H1 (cell line): ENCODE results near the gene MEGF11. TPM values are rescaled to one million over a fixed set of nuclear protein-coding genes. Genes with fewer than 3 reads are reported as not detected.

Source experiments
- CTCF ChIA-PET: fragments of 300-600 bp; sonication (Branson Sonifier 250); formaldehyde crosslinking; loops from one replicate; lab custom pipeline; 2021; ENCODE audit not compliant: partially characterized antibody; lab: Charles Lee
- POLR2A ChIA-PET: fragments of 300-600 bp; sonication (Branson Sonifier 250); formaldehyde crosslinking; loops from one replicate; lab custom pipeline; 2021; ENCODE audit warnings: inconsistent platforms; ENCODE audit not compliant: partially characterized antibody; lab: Charles Lee
- DNase-seq, 2 experiments: peaks; one replicate each; pipeline versions ENCODE4 v3.0.0 to v3.0.0-alpha.2; 2010 to 2022; ENCODE audit warnings: low spot score in 2 of 2, low read depth in 1 of 2, mixed read lengths in 1 of 2
- FAIRE-seq: peaks from 2 replicates; lab custom pipeline; 2011; peaks lifted over from hg19 to GRCh38; lab: Jason Lieb, UNC
- H2AFZ ChIP-seq: 2 replicates; pipeline ENCODE4 v1.8.1; 2012; ENCODE audit warnings: low read length, inconsistent platforms
- H2AK5ac ChIP-seq: 2 replicates; pipeline ENCODE4 v1.6.1; 2013; ENCODE audit warnings: low read depth, low read length
- H2BK120ac ChIP-seq: replicated peaks from 2 replicates; pipeline ENCODE3; 2013; ENCODE audit warnings: low read depth, low read length, inconsistent platforms
- H2BK12ac ChIP-seq: 2 replicates; pipeline ENCODE4 v1.6.1; 2013; ENCODE audit warnings: low read depth, low read length
- H2BK15ac ChIP-seq: 2 replicates; pipeline ENCODE4 v1.6.1; 2013; ENCODE audit warnings: low read length
- H2BK20ac ChIP-seq: 2 replicates; pipeline ENCODE4 v1.6.1; 2013; ENCODE audit warnings: low read length
- H2BK5ac ChIP-seq: 2 replicates; pipeline ENCODE4 v1.6.1; 2013; ENCODE audit warnings: low read depth, low read length
- H3K14ac ChIP-seq: 2 replicates; pipeline ENCODE4 v1.6.1; 2013; ENCODE audit warnings: inconsistent platforms; ENCODE audit not compliant: insufficient read length
- H3K18ac ChIP-seq: 2 replicates; pipeline ENCODE4 v1.6.1; 2013; ENCODE audit warnings: low read length; ENCODE audit errors: extremely low read depth
- H3K23ac ChIP-seq: 2 replicates; pipeline ENCODE4 v1.6.1; 2013; ENCODE audit warnings: inconsistent platforms; ENCODE audit not compliant: insufficient read length
- H3K23me2 ChIP-seq: 2 replicates; pipeline ENCODE4 v1.6.1; 2013; ENCODE audit warnings: low read depth, low read length
- H3K27ac ChIP-seq: 2 replicates; pipeline ENCODE4 v1.6.1; 2011; ENCODE audit warnings: low read depth, low read length, inconsistent platforms
- H3K27me3 ChIP-seq, 4 experiments: replicated peaks in 1 of 4; 1 replicate in 1 of 4; 2 replicates in 3 of 4; pipeline versions ENCODE4 v1.6.1 to v1.8.1; 2011 to 2013; ENCODE audit warnings: low read length in 3 of 4, mild to moderate bottlenecking in 3 of 4, inconsistent platforms in 2 of 4, mixed read lengths in 2 of 4, moderate library complexity in 1 of 4; ENCODE audit not compliant: control insufficient read depth in 3 of 4, insufficient read depth in 3 of 4; ENCODE audit errors: extremely low read depth in 1 of 4
- H3K36me3 ChIP-seq, 4 experiments: 2 replicates each; pipeline versions ENCODE4 v1.6.1 to v1.8.1; 2011 to 2013; ENCODE audit warnings: mild to moderate bottlenecking in 4 of 4, low read length in 3 of 4, moderate library complexity in 2 of 4, control low read depth in 1 of 4, inconsistent platforms in 1 of 4; ENCODE audit not compliant: insufficient read depth in 4 of 4, control insufficient read depth in 2 of 4
- H3K4ac ChIP-seq: replicated peaks from 2 replicates; pipeline ENCODE3; 2013; ENCODE audit warnings: low read length, low read depth, mixed read lengths, inconsistent platforms; ENCODE audit not compliant: insufficient read length
- H3K4me1 ChIP-seq, 4 experiments: replicated peaks in 1 of 4; 1 replicate in 1 of 4; 2 replicates in 3 of 4; pipeline versions ENCODE4 v1.6.1 to v1.8.1; 2011 to 2013; ENCODE audit warnings: low read length in 3 of 4, inconsistent platforms in 2 of 4, mixed read lengths in 1 of 4; ENCODE audit not compliant: insufficient read depth in 4 of 4, control insufficient read depth in 3 of 4
- H3K4me2 ChIP-seq, 2 experiments: 2 replicates each; pipeline versions ENCODE4 v1.6.1 to v1.8.1; 2011 to 2013; ENCODE audit warnings: low read depth in 2 of 2, low read length in 2 of 2, control low read depth in 1 of 2, inconsistent platforms in 1 of 2, mild to moderate bottlenecking in 1 of 2; ENCODE audit not compliant: insufficient read depth in 1 of 2
- H3K4me3 ChIP-seq, 4 experiments: fragments of 200-600, 300-600 bp in 1 of 4; sonication (generic), shearing (Covaris generic), sonication (Bioruptor Twin) in 1 of 4; 2 replicates each; pipeline versions ENCODE4 v1.5.1 to v1.8.1; 2011 to 2016; ENCODE audit warnings: low read length in 4 of 4, low read depth in 3 of 4, control low read depth in 2 of 4, inconsistent platforms in 2 of 4, mild to moderate bottlenecking in 2 of 4, mixed read lengths in 1 of 4, moderate library complexity in 1 of 4; ENCODE audit not compliant: insufficient read depth in 2 of 4; ENCODE audit errors: extremely low read depth in 1 of 4
- H3K56ac ChIP-seq: replicated peaks from 2 replicates; pipeline ENCODE3; 2013; ENCODE audit warnings: low read depth, mild to moderate bottlenecking, mixed read lengths, low read length, inconsistent platforms; ENCODE audit not compliant: insufficient read length
- H3K79me1 ChIP-seq: 2 replicates; pipeline ENCODE4 v1.6.1; 2013; ENCODE audit warnings: low read depth, low read length, control low read depth
- H3K79me2 ChIP-seq, 2 experiments: 2 replicates each; pipeline versions ENCODE4 v1.6.1 to v1.8.1; 2012 to 2013; ENCODE audit warnings: low read length in 2 of 2, mild to moderate bottlenecking in 2 of 2, inconsistent platforms in 1 of 2; ENCODE audit not compliant: insufficient read depth in 2 of 2, control insufficient read depth in 1 of 2
- H3K9ac ChIP-seq, 4 experiments: replicated peaks in 1 of 4; 1 replicate in 1 of 4; 2 replicates in 3 of 4; pipeline versions ENCODE4 v1.6.1 to v1.8.1; 2011 to 2013; ENCODE audit warnings: low read depth in 3 of 4, low read length in 3 of 4, control low read depth in 2 of 4, mild to moderate bottlenecking in 2 of 4, moderate library complexity in 2 of 4, inconsistent platforms in 1 of 4; ENCODE audit errors: extremely low read depth in 1 of 4
- H3K9me3 ChIP-seq, 2 experiments: 2 replicates each; pipeline versions ENCODE4 v1.6.1 to v1.8.1; 2012 to 2013; ENCODE audit warnings: mild to moderate bottlenecking in 2 of 2, moderate library complexity in 2 of 2, control low read depth in 1 of 2, inconsistent platforms in 1 of 2, low read depth in 1 of 2, low read length in 1 of 2, mixed read lengths in 1 of 2; ENCODE audit not compliant: insufficient read depth in 2 of 2
- H4K20me1 ChIP-seq, 2 experiments: replicated peaks in 1 of 2; 2 replicates each; pipeline versions ENCODE3 to v1.8.1; 2011 to 2013; ENCODE audit warnings: inconsistent platforms in 2 of 2, low read length in 2 of 2, mild to moderate bottlenecking in 1 of 2; ENCODE audit not compliant: insufficient read depth in 2 of 2, control insufficient read depth in 1 of 2
- H4K5ac ChIP-seq: 2 replicates; pipeline ENCODE4 v1.6.1; 2013; ENCODE audit warnings: low read length, low read depth, mixed read lengths, inconsistent platforms; ENCODE audit not compliant: insufficient read length
- H4K8ac ChIP-seq: 2 replicates; pipeline ENCODE4 v1.8.0; 2013; ENCODE audit warnings: mild to moderate bottlenecking, moderate library complexity, low read length, inconsistent platforms; ENCODE audit not compliant: insufficient read depth; ENCODE audit errors: extremely low read depth
- H4K91ac ChIP-seq: replicated peaks from 2 replicates; pipeline ENCODE3; 2013; ENCODE audit warnings: low read length, mixed read lengths, inconsistent platforms; ENCODE audit not compliant: insufficient read length
- ASH2L ChIP-seq: fragments of 200-600, 300-600 bp; sonication (generic); IDR thresholded peaks from one replicate; pipeline ENCODE4 v1.7.1; 2017; ENCODE audit warnings: low read length
- CBX8 ChIP-seq: fragments of 300-800, 300-1000 bp; sonication (generic); IDR thresholded peaks from 2 replicates; pipeline ENCODE4 v1.7.1; 2016; ENCODE audit warnings: low read depth, low read length, borderline replicate concordance
- CHD1 ChIP-seq: IDR thresholded peaks from 2 replicates; pipeline ENCODE4 v1.6.1; 2012; ENCODE audit warnings: low read depth, low read length, improper control_type of control experiment
- EP300 ChIP-seq, 2 experiments: IDR thresholded peaks; 1 replicate in 1 of 2; 2 replicates in 1 of 2; pipeline ENCODE4 v1.6.1; 2011 to 2012; ENCODE audit warnings: low read depth in 2 of 2, low read length in 2 of 2, mild to moderate bottlenecking in 2 of 2, borderline replicate concordance in 1 of 2, inconsistent platforms in 1 of 2, moderate library complexity in 1 of 2
- FOSL1 ChIP-seq: IDR thresholded peaks from 2 replicates; pipeline ENCODE4 v1.6.1; 2011; ENCODE audit warnings: mild to moderate bottlenecking, low read depth, low read length, moderate library complexity; ENCODE audit not compliant: insufficient read depth
- MAFK ChIP-seq: IDR thresholded peaks from 2 replicates; pipeline ENCODE4 v1.6.1; 2012; ENCODE audit warnings: low read depth, mild to moderate bottlenecking, improper control_type of control experiment, low read length
- NRF1 ChIP-seq: IDR thresholded peaks from 2 replicates; pipeline ENCODE4 v1.6.1; 2011; ENCODE audit warnings: mild to moderate bottlenecking, low read depth, low read length, improper control_type of control experiment
- RNF2 ChIP-seq: fragments of 200-900, 300-1000 bp; sonication (generic); IDR thresholded peaks from 2 replicates; pipeline ENCODE4 v1.7.1; 2016; ENCODE audit warnings: borderline replicate concordance, low read depth, mild to moderate bottlenecking, antibody characterized with exemption, low read length; ENCODE audit not compliant: poor library complexity, severe bottlenecking; ENCODE audit errors: missing control alignments
- SIX5 ChIP-seq: IDR thresholded peaks from 2 replicates; pipeline ENCODE4 v1.6.1; 2011; ENCODE audit warnings: mild to moderate bottlenecking, low read depth, low read length
- SP1 ChIP-seq: IDR thresholded peaks from 2 replicates; pipeline ENCODE4 v1.6.1; 2011; ENCODE audit warnings: low read depth, low read length
- SRF ChIP-seq: IDR thresholded peaks from 2 replicates; pipeline ENCODE4 v1.6.1; 2011; ENCODE audit warnings: mild to moderate bottlenecking, low read depth, low read length, moderate library complexity
- TAF7 ChIP-seq: optimal IDR thresholded peaks from 2 replicates; pipeline ENCODE3; 2011; ENCODE audit warnings: low read depth, mild to moderate bottlenecking, inconsistent platforms, low read length, moderate library complexity, borderline replicate concordance
- WGBS, 2 experiments: shearing (Covaris generic) in 1 of 2; methylation state at CpG; one replicate each; pipeline versions ENCODE4 v1.1.6 to v1.1.7; 2013 to 2015; ENCODE audit warnings: low lambda C conversion rate in 2 of 2, mixed read lengths in 2 of 2, inconsistent platforms in 1 of 2, low coverage in 1 of 2, missing lambda C conversion rate in 1 of 2; ENCODE audit not compliant: insufficient replicate concordance in 2 of 2, insufficient coverage in 1 of 2, insufficient read length in 1 of 2; ENCODE audit errors: extremely low coverage in 1 of 2, missing lambda C conversion rate in 1 of 2; 5-methylcytosine and 5-hydroxymethylcytosine counted together
- polyA plus RNA-seq, 7 experiments: library from polyadenylated mRNA; depleted of rRNA in 3 of 7; stranded (reverse) in 5 of 7; unstranded in 2 of 7; fragments of >200 nt in 5 of 7; fragments of 200-250 nt in 2 of 7; gene quantifications; 1 replicate in 5 of 7; 2 replicates in 1 of 7; 4 replicates in 1 of 7; pipeline versions ENCODE4 v1.2.1 to v1.2.3, GENCODE V29; 2011 to 2013; ENCODE audit warnings: missing spikeins in 2 of 7, mixed read lengths in 2 of 7
- total RNA-seq: library from RNA; stranded (reverse); fragmentation: NEBNext Ultra II Directional; extraction: Animal tissue kit (Norgen Biotek cat#: 25700); gene quantifications from 2 replicates; pipeline ENCODE4 v1.2.1, GENCODE V29; 2021
- TF ChIP-seq, protein P1 (sequence below): IDR thresholded peaks from 2 replicates; pipeline ENCODE4 v1.6.1; 2011; ENCODE audit warnings: low read length, improper control_type of control experiment

The MEGF11 gene
- total and polyA plus RNA-seq, 2 of the 8 experiments (the other 6 are each of a cell fraction or from before 2014, with no cell fraction given): 4.4 to 4.8 TPM

DNA sequence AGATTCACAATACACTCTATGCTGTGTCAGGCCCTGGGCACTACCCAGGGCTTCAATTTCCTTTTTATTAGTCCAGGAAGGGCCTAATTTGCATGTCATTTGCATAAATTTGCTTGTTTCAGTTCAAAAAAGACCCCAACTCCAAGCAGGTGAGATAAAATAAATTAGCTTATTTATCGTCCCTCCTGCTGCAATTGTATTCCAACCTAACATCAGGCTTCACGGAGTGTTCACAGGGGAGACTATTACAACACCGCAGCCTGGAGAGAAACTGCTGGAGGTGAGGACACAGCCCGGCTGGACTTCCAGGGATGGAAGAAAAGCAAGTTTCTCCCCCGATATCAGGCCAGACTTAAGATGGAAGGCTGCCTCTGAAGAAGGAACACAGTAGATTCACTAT lies 62.8 kb downstream of the MEGF11 start:
- TF ChIP-seq, protein P1, sequence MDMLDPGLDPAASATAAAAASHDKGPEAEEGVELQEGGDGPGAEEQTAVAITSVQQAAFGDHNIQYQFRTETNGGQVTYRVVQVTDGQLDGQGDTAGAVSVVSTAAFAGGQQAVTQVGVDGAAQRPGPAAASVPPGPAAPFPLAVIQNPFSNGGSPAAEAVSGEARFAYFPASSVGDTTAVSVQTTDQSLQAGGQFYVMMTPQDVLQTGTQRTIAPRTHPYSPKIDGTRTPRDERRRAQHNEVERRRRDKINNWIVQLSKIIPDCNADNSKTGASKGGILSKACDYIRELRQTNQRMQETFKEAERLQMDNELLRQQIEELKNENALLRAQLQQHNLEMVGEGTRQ: no peak
- TF ChIP-seq CBX8: no peak
- no peak for TF ChIP-seq NRF1
- no peak for TF ChIP-seq RNF2
- TF ChIP-seq MAFK: no peak
- TF ChIP-seq SP1: no peak
- no peak for TF ChIP-seq SIX5
- no peak for TF ChIP-seq FOSL1
- TF ChIP-seq ASH2L: no peak
- TF ChIP-seq EP300 (IDR thresholded peaks at IDR 0.05; ENCODE audit: borderline replicate concordance in 1 of 2, low read depth in 2 of 2, low read length in 2 of 2): no peak
- TF ChIP-seq CHD1: no peak
- TF ChIP-seq SRF: no peak
- no peak for TF ChIP-seq TAF7
- TF ChIP-seq, all 59 proteins: peak for 0

More for the DNA sequence above, 62.8 kb downstream of the MEGF11 start:
- no peak overlapping the region for H4K91ac ChIP-seq
- no peak overlapping the region for H3K9ac ChIP-seq
- no peak overlapping the region for H2BK12ac ChIP-seq
- H2BK15ac ChIP-seq: no peak overlapping the region
- H3K23me2 ChIP-seq: no peaks in the 10 kb centered on the region
- WGBS, 2 experiments: 78% methylated on average over 5 of the region's 5 CpGs; no CpG with 5 or more reads in 1 of the 2 experiments
- no peak overlapping the region for H3K4me2 ChIP-seq
- H3K14ac ChIP-seq: no peak overlapping the region
- H4K5ac ChIP-seq: no peak overlapping the region
- no peaks in the 10 kb centered on the region for H3K9me3 ChIP-seq
- no peak overlapping the region for H4K8ac ChIP-seq
- no peak overlapping the region for H3K4me3 ChIP-seq
- H3K79me1 ChIP-seq: no peaks in the 10 kb centered on the region
- no peak overlapping the region for H2AK5ac ChIP-seq
- H3K4ac ChIP-seq: no peak overlapping the region
- H3K18ac ChIP-seq: no peak overlapping the region
- ChIA-PET POLR2A (interaction anchor here (1.5 kb wide), 1 partner anchor 10 kb away, joined by 4 read pairs; no protein-coding TSS in a partner anchor), CTCF (interaction anchor here (0.6 to 3.6 kb wide), 32 partner anchors 9 to 274 kb away, joined by 3 to 20 read pairs (median 4); partner anchors contain the start of gene MEGF11)
- H3K56ac ChIP-seq: no peak overlapping the region
- H3K27ac ChIP-seq: no peak overlapping the region
- FAIRE-seq: no peak
- DNase-seq: no peak
- no peaks in the 10 kb centered on the region for H3K36me3 ChIP-seq
- H3K4me1 ChIP-seq: peaks cover 0 to 6% (median under 1%) of the 10 kb centered on the region in 4 experiments; a peak in 3 of 7 replicates
- H2AFZ ChIP-seq: no peak overlapping the region
- H3K79me2 ChIP-seq: no peaks in the 10 kb centered on the region
- H2BK5ac ChIP-seq: peak overlapping the region; percentile 16; the same call in 1 of the 2 replicates
- H4K20me1 ChIP-seq: no peaks in the 10 kb centered on the region
- H3K27me3 ChIP-seq: no peaks in the 10 kb centered on the region
- H3K23ac ChIP-seq: no peak overlapping the region
- H2BK20ac ChIP-seq: no peak overlapping the region
- no peak overlapping the region for H2BK120ac ChIP-seq
